ENCODE measurements around the gene EZH2.
A peak's percentile ranks its signal among the peaks of the same experiment; 100 is the strongest.

EZH2 gene

DNA sequence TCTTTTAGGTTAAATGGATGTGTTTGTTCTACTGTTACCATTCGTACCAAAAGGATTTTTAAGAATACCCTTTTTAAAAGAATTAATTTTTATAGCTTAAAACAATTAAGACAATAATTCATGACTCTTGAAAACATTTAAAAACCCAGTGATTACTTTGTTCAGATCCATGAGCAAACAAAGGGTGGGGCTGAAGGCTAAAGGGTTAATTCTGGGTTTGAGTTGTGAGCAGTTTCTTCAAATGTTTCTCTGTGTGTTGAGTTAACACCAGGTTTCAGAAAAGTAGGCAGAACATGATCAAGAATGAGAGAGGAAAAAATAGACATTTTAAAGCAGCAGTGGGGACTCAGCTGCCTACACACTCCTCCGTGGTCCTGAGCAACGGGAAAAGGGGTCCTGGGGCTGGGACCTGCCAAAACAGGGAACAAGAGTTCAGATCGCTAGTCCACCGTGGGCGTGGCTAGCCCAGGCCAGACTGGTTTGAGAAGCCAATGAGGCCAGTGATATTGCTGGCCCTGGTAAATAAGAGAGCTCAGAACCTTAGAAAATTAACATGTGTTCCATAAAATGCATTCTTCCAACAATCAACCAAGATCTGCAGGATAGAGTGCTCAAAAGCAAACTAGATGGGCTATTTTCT, 14.9 kb upstream of the EZH2 start:
- peak; percentile 28 for DNase-seq

DNA sequence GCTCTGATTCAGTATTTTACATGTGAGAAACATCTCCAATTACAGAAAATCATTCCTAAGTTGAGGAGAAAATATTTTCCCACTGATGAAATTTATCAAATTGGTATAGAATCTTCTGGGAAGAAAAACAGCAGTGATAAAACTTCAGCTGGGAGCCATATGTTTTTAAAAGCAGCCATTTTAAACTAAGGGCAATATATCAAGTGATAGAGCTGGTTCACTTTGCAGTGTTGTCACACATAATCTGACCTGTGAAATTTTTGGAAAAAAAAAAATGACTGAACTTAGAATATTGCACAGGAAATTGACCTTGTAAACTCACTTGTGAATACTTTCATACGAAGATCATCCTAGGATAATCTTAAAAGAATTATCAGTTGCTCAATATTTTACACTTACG, 10.5 kb upstream of the EZH2 start:
- no peak for DNase-seq

- DNase-seq = no peak
Observed at GRCh38 chr7:148893071-148893470, 9.0 kb upstream of the EZH2 start.

DNA sequence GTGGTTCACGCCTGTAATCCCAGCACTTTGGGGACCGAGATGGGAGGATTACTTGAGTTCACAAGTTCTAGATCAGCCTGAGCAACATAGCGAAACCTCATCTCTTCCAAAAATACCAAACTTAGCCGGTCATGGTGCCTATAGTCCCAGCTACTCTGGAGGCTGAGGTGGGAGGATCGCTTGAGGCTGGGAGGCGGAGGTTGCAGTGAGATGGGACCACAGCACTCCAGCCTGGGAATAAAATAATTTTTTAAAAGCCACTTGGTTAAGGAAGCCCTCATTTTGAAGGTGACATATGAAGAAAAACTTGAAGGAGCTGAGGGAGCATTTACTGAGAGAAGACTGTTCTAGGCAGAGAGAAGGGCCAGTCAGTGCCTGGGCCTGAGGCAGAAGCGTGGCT, 4.2 kb upstream of the EZH2 start:
- no peak for DNase-seq

DNA sequence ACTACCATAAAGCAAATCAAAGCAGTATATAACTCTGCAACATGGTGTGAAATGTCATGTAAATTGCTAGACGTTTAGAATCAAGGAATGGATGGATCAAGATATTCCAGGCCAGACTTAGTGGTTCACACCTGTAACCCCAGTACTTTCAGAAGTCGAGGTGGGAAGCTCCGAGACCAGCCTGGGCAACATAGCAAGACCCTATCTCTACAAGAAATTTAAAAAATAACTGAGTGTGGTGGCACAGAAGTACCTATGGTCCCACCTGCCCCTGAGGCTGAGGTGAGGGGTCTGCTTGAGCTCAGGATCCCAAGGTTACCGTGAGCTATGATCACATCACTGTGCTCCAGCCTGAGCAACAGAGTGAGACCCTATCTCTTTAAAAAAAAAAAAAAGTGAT, 2.8 kb upstream of the EZH2 start:
- DNase-seq = no peak

- DNase-seq = peak; percentile 91
Observed at GRCh38 chr7:148884299-148885022, 370 bp upstream of the EZH2 start.

DNA sequence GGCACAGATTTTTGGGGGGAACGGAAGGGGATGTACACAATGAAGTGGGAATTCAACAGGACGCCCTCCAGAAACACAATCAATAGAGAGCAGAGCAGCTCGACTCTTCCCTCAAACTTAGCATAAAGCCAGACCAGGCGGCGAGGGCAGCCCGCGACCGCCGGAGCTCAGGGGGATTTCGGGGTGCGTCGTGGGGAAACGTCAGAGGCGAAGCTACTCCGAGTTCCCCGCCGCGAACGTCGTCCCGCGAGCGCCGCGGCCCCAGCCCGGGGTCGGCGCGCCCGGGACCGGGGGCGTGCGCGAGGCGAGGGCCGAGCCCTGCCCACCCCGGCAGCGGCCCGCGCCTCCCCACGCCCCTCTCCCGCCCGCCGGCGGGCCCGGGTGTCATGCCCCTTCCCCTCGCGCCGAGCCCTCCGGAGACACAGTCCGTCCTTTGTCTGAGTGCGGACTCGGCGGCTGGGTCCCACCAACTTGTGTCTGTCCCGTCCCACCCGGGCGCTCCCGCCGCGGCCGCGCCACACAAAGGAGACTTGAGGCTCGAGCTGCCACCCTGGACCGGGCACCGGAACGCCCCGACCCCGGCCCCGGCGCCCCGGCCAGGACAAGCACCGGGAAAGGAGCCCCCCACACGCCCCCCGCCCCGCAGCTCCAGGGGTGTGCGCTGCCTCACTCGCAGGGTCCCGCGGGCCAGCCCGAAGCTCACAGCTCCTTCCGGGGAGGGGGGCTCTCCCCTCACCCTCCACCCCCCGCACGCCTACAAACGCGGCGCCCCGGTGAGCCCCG, 634 bp downstream of the EZH2 start:
- DNase-seq = peak; percentile 23

- peak; percentile 31 for DNase-seq
Observed at GRCh38 chr7:148882841-148883265, 1.2 kb downstream of the EZH2 start.

GRCh38 chr7:148882192-148882591, 1.9 kb downstream of the EZH2 start:
- peak; percentile 38 for DNase-seq

DNA sequence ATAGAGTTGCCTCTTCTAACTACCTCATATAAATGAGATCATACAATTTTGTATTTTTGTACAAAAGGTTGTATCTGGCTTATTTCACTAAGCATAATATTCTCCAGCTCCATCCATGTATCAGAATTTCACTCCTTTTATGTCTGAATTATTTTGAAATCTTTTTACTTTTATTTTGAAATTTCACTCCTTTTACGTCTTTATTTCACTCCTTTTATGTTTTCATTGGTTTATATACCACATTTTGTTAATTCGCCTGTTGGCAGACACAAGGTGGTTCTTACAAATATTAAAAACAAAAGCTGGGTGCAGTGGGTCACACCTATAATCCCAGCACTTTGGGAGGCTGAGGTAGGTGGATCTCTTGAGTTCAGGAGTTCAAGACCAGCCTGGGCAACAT, 5.8 kb downstream of the EZH2 start:
- no peak for DNase-seq

DNA sequence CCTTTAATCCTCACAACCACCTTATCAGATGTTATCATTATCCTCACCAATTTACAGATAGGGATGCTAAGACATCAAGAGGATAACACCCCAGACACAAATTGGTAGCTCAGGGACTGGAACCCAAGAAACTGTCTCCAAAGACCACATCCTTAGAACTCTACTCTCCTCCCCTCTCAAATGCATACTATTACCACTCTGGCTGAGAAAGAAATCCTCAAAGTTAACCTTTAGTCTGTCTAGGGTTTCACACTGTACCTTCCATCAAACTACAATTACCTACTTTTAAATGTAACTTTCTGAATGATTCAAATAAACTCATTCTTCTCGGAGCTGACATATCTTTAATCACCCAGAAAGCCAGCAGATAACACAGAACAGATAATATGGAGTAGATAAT, 6.6 kb downstream of the EZH2 start:
- DNase-seq = no peak

- no peak for DNase-seq
Observed at GRCh38 chr7:148872188-148872587, 11.9 kb downstream of the EZH2 start.

GRCh38 chr7:148871551-148871950, 12.5 kb downstream of the EZH2 start:
- no peak for DNase-seq

DNA sequence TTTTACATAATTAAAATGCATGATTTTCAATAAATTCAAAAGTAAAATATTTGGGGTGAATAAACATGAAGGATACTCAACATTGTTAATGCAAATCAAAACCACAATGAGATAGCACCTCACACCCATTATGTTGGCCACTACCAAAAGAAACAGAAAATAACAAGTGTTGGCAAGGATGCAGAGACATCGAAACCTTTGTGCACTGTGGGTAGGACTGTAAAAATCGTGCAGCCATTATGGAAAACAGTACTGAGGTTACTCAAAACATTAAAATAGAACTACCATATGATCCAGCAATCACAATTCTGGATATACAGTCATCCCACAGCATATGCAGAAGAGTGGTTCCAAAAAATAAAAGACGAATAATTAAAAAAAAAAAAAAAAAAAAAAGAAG, 13.1 kb downstream of the EZH2 start:
- DNase-seq = no peak

DNA sequence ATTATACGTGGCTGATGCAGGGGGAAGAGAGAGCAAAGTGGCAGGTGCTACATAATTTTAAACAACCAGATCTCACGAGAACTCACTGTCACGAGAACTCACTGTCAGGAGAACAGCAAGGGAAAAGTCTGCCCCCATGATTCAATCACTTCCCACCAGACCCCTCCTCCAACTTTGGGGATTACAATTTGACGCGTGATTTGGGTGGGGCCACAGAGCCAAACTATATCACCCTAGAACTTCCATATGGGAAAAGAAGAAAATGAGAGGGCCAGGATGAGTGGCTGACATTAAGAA, 15.8 kb downstream of the EZH2 start:
- DNase-seq = no peak

DNA sequence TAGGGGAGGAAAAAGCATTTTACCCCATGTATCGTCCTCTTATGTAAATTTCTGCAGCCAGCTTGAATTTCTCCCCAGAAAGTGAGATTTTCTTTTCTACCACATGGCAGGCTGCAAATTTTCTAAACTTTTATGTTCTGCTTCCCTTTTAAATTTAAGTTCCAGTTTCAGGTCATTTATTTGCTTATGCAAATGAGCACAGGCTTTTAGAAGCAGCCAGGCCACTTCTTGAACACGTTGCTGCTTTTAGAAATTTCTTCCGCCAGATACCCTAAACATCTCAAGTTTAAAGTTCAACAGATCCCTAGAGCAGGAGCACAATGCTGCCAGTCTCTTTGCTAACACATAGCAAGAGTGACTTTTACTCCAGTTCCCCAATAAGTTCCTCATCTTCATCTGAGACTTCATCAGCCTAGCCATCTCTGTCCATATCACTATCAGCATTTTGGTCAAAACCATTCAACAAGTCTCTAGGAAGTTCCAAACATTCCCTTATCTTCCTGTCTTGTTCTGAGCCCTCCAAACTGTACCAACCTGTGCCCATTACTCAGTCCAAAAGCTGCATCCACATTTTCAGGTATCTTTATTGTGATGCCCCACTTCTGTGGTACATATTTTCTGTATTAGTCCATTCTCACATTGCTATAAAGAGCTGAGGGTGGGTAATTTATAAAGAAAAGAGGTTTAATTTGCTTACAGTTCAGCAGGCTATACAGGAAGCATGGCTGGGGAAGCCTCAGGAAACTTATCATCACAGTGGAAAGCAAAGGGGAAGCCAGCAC, 16.3 kb downstream of the EZH2 start:
- DNase-seq = peak; percentile 4

DNA sequence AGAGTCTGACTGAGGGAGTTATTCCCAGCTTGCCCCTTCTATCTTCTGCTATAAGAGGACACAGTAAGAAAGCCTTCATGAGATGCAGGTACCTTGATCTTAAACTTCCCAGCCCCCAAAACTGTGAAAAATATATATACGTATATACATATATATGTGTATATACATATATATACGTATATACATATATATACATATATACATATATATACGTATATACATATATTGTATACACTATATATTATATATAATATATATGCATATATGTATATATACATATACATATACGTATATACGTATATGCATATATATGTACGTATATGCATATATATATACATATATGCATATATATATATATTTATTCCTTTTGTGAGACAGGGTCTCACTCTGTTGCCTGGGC, 17.7 kb downstream of the EZH2 start:
- DNase-seq = no peak

- DNase-seq = no peak
Observed at GRCh38 chr7:148865283-148865682, 18.8 kb downstream of the EZH2 start.

- no peak for DNase-seq
Observed at GRCh38 chr7:148863324-148863723, 20.8 kb downstream of the EZH2 start.

DNA sequence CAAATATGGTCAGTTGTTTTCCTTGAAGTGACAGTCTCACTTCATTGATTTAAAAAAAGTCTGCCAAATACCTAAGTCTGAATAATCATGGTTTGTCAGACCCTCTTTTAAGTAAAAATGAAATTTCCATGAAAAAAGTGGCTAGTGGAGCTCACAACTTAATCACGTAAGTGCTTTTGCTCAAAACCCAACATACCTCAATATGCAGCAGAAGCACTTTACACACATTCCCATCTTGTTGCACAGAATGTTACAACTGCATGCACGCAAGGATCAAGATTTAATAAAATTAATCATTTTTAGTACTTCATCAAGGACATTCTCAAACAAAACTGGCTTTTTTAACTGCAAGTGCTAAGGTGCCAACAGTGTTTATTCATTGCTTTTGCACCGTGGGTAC, 21.6 kb downstream of the EZH2 start:
- no peak for DNase-seq

GRCh38 chr7:148858489-148858888, 25.6 kb downstream of the EZH2 start:
- no peak for DNase-seq

- peak; percentile 57 for DNase-seq
Observed at GRCh38 chr7:148856891-148857290, 27.2 kb downstream of the EZH2 start.

DNA sequence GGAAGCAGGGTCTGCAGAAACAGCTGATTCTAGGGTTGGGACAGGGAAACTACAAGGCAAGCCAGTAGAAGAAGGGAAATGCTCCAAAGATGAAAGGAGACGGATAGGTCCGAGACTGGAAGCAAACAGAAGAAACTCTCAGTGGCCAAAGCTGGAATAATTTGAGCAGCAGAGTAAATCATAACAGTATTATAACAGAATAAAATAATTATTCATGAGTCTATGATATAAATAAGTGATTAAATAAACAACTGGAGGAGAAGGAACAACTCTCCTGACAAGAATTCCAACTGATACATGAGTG, 27.6 kb downstream of the EZH2 start:
- no peak for DNase-seq

DNA sequence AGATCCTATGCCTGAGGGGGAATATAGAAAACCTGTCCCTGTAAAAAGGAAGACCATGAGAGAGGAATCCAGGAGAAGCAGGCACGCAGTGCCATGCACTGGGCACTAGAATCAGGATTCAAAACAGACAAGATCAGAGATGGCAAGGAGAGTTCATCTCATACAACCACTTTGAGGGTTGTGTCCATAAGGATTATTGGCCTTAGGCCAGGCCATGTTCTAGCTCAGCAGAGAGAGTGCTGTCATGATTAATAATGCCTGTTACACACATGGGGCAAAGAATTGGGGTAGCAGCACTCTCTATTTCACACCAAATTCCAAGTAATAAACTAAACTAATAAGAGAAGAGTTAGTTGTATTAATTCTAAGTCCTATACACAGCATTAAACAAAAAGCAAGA, 29.1 kb downstream of the EZH2 start:
- no peak for DNase-seq

All from OCI-M1 (cell line).